Panc1 (cell line): ENCODE data around the gene ADAMTS18.

Source experiments
- CTCF ChIP-seq: fragments of 450-650 bp; IDR thresholded peaks from 2 replicates; pipeline ENCODE4 v1.5.1; 2017; ENCODE audit warnings: mild to moderate bottlenecking
- SIN3A ChIP-seq: IDR thresholded peaks from 2 replicates; pipeline ENCODE4 v1.6.1; 2012; ENCODE audit warnings: low read depth, mild to moderate bottlenecking, low read length, moderate library complexity, borderline replicate concordance; ENCODE audit not compliant: insufficient read depth

- TF ChIP-seq SIN3A (no peak), CTCF (no peak)
Observed at GRCh38 chr16:77250400-77250799, 184.4 kb downstream of the ADAMTS18 start.
